ENCODE data around the gene RMI1.

Gene RMI1

GRCh38 chr9:83988411-83988810 is 7.8 kb downstream of the RMI1 start:
- no peak overlapping the region for H3K27ac ChIP-seq
- no peak for TF ChIP-seq CTCF (IDR thresholded peaks at IDR 0.05)
- H3K4me3 ChIP-seq, result no peak overlapping the region
- no peak for DNase-seq (ENCODE audit: low spot score)

GRCh38 chr9:83991355-83991754 is 10.8 kb downstream of the RMI1 start:
- Histone ChIP-seq H3K27ac (no peak overlapping the region), H3K4me3 (no peak overlapping the region)
- no peak for DNase-seq (ENCODE audit: low spot score)
- TF ChIP-seq CTCF (IDR thresholded peaks at IDR 0.05), result no peak

GRCh38 chr9:83992407-83992806 is 11.8 kb downstream of the RMI1 start:
- no peak overlapping the region for H3K4me3 ChIP-seq
- H3K27ac ChIP-seq, result no peak overlapping the region
- TF ChIP-seq CTCF (IDR thresholded peaks at IDR 0.05), result no peak
- no peak for DNase-seq (ENCODE audit: low spot score)

- H3K4me3 ChIP-seq, result no peak overlapping the region
- TF ChIP-seq CTCF (IDR thresholded peaks at IDR 0.05), result no peak
- H3K27ac ChIP-seq, result no peak overlapping the region
- DNase-seq (ENCODE audit: low spot score), result no peak
Observed at GRCh38 chr9:83992901-83993300, 12.3 kb downstream of the RMI1 start.

- Histone ChIP-seq H3K27ac (no peak overlapping the region), H3K4me3 (no peak overlapping the region)
- no peak for TF ChIP-seq CTCF (IDR thresholded peaks at IDR 0.05)
- DNase-seq (ENCODE audit: low spot score), result no peak
Observed at GRCh38 chr9:83996126-83996525, 15.5 kb downstream of the RMI1 start.

- no peak for TF ChIP-seq CTCF (IDR thresholded peaks at IDR 0.05)
- Histone ChIP-seq H3K4me3 (no peak overlapping the region), H3K27ac (no peak overlapping the region)
- DNase-seq (ENCODE audit: low spot score), result no peak
Observed at GRCh38 chr9:83999141-83999918, 18.7 kb downstream of the RMI1 start.

GRCh38 chr9:84000186-84000585 is 19.6 kb downstream of the RMI1 start:
- Histone ChIP-seq H3K4me3 (no peak overlapping the region), H3K27ac (no peak overlapping the region)
- no peak for TF ChIP-seq CTCF (IDR thresholded peaks at IDR 0.05)
- no peak for DNase-seq (ENCODE audit: low spot score)

All from coronary artery (tissue), 2 donors.